K562 (cell line): ENCODE measurements around the gene ZNF451. TPM values are rescaled to one million over a fixed set of nuclear protein-coding genes. Genes with fewer than 3 reads are reported as not detected.

Experiments used
- ATAC-seq: fragments of 200-7000 bp; cut with Tn5 transposase; 3 replicates; pipeline ENCODE4 v1.9.1; 2020; ENCODE audit warnings: moderate library complexity
- BruUV-seq: library from RNA; stranded (reverse); fragments of 400-500 nt; replicated peaks from 2 replicates; lab custom pipeline; 2021; lab: Mats Ljungman, UMichigan
- CTCF ChIA-PET: fragments of 300-600 bp; formaldehyde crosslinking; extraction: SDS; loops from one replicate; lab custom pipeline; 2021; ENCODE audit warnings: low intra/inter-chr PET ratio; lab: Yijun Ruan, JAX
- POLR2A ChIA-PET: fragments of 300-600, 350-650 bp; sonication (Branson Sonifier 250); formaldehyde crosslinking; extraction: SDS; loops from one replicate; lab custom pipeline; 2021; ENCODE audit warnings: antibody characterized with exemption, inconsistent platforms; lab: Yijun Ruan, JAX
- DNase-seq, 4 experiments: peaks; one replicate each; pipeline versions ENCODE4 v3.0.0 to v3.0.0-alpha.2; 2011 to 2018; ENCODE audit warnings: low spot score in 3 of 4, mixed read lengths in 3 of 4; ENCODE audit errors: extremely low read depth in 1 of 4
- FAIRE-seq: peaks from 2 replicates; lab custom pipeline; 2011; peaks lifted over from hg19 to GRCh38; lab: Jason Lieb, UNC
- H2AFZ ChIP-seq: 2 replicates; pipeline ENCODE4 v1.6.0; 2011; ENCODE audit warnings: low read depth, low read length, control low read depth, inconsistent platforms
- H3K27ac ChIP-seq: fragments of 200-600 bp; 3 replicates; pipeline ENCODE4 v1.8.0; 2011; ENCODE audit warnings: low read depth, mild to moderate bottlenecking, control low read depth, inconsistent platforms, low read length, moderate library complexity, mixed read lengths; ENCODE audit errors: extremely low read depth
- H3K27me3 ChIP-seq, 2 experiments: fragments of 300-600 bp in 1 of 2; 2 replicates in 1 of 2; 3 replicates in 1 of 2; pipeline versions ENCODE4 v1.6.0 to v1.8.0; 2011; ENCODE audit warnings: inconsistent platforms in 2 of 2, low read length in 2 of 2, mild to moderate bottlenecking in 1 of 2, mixed read lengths in 1 of 2, moderate library complexity in 1 of 2; ENCODE audit not compliant: control insufficient read depth in 2 of 2, insufficient read depth in 2 of 2
- H3K36me3 ChIP-seq: fragments of 300-600 bp; 3 replicates; pipeline ENCODE4 v1.8.0; 2011; ENCODE audit warnings: mild to moderate bottlenecking, low read length, inconsistent platforms; ENCODE audit not compliant: control insufficient read depth, insufficient read depth
- H3K4me1 ChIP-seq, 2 experiments: fragments of 200-600 bp in 1 of 2; replicated peaks in 1 of 2; 2 replicates in 1 of 2; 3 replicates in 1 of 2; pipeline versions ENCODE4 v1.5.1 to v1.8.0; 2011; ENCODE audit warnings: inconsistent platforms in 2 of 2, low read length in 2 of 2, mild to moderate bottlenecking in 1 of 2, mixed read lengths in 1 of 2, moderate library complexity in 1 of 2; ENCODE audit not compliant: control insufficient read depth in 2 of 2, insufficient read depth in 2 of 2
- H3K4me2 ChIP-seq: 2 replicates; pipeline ENCODE4 v1.6.1; 2011; ENCODE audit warnings: low read length, control low read depth, inconsistent platforms, mixed read lengths; ENCODE audit not compliant: insufficient read depth
- H3K4me3 ChIP-seq: fragments of 200-600 bp; sonication (generic), shearing (Covaris generic); 2 replicates; pipeline ENCODE4 v1.5.1; 2016; ENCODE audit warnings: control low read depth, inconsistent platforms
- H3K79me2 ChIP-seq: fragments of 200-600 bp; 3 replicates; pipeline ENCODE4 v1.8.0; 2011; ENCODE audit warnings: low read length, inconsistent platforms; ENCODE audit not compliant: control insufficient read depth, insufficient read depth
- H3K9ac ChIP-seq, 2 experiments: 2 replicates each; pipeline versions ENCODE4 v1.6.0 to v1.6.1; 2011; ENCODE audit warnings: low read depth in 2 of 2, low read length in 2 of 2, control low read depth in 1 of 2, inconsistent platforms in 1 of 2, mild to moderate bottlenecking in 1 of 2, mixed read lengths in 1 of 2; ENCODE audit not compliant: insufficient read depth in 1 of 2
- H3K9me1 ChIP-seq: one replicate; pipeline ENCODE4 v1.6.0; 2011; ENCODE audit warnings: inconsistent platforms, mild to moderate bottlenecking, low read length, moderate library complexity; ENCODE audit not compliant: control insufficient read depth, insufficient read depth
- H3K9me3 ChIP-seq: replicated peaks from 2 replicates; pipeline ENCODE4 v1.5.1; 2011; ENCODE audit warnings: low read depth, low read length, inconsistent platforms; ENCODE audit not compliant: control insufficient read depth, insufficient read depth
- H4K20me1 ChIP-seq: replicated peaks from 2 replicates; pipeline ENCODE4 v1.6.1; 2011; ENCODE audit warnings: low read length, inconsistent platforms, mixed read lengths; ENCODE audit not compliant: control insufficient read depth, insufficient read depth
- BRCA1 ChIP-seq, 2 experiments: fragments of 450-650 bp in 1 of 2; sonication (generic) in 1 of 2; formaldehyde crosslinking in 1 of 2; IDR thresholded peaks; 2 replicates each; pipeline versions ENCODE4 v1.5.0 to v1.6.1; 2017 to 2020; ENCODE audit warnings: mild to moderate bottlenecking in 1 of 2, missing genetic modification reagents in 1 of 2
- CTBP1 ChIP-seq: fragments of 450-650 bp; IDR thresholded peaks from 2 replicates; pipeline ENCODE4 v1.6.1; 2016; ENCODE audit warnings: borderline replicate concordance
- EP300 ChIP-seq: IDR thresholded peaks from 2 replicates; pipeline ENCODE4 v1.6.1; 2012; ENCODE audit warnings: low read length, improper control_type of control experiment
- KLF10 ChIP-seq: fragments of 250-450 bp; sonication (Bioruptor Pico); IDR thresholded peaks from 2 replicates; pipeline ENCODE4 v1.6.1; 2021; ENCODE audit warnings: matching md5 sums
- NUFIP1 ChIP-seq: fragments of 450-650 bp; IDR thresholded peaks from 2 replicates; pipeline ENCODE4 v1.6.1; 2018; ENCODE audit not compliant: partially characterized antibody
- PCBP1 ChIP-seq: fragments of 200-400 bp; formaldehyde crosslinking; IDR thresholded peaks from 2 replicates; pipeline ENCODE4 v1.6.1; 2018; ENCODE audit warnings: mild to moderate bottlenecking, low read depth, low read length; ENCODE audit not compliant: poor library complexity, severe bottlenecking
- PCBP2 ChIP-seq: fragments of 200-400 bp; formaldehyde crosslinking; IDR thresholded peaks from 2 replicates; pipeline ENCODE4 v1.6.1; 2018; ENCODE audit warnings: low read length, low read depth, mild to moderate bottlenecking, moderate library complexity; ENCODE audit not compliant: poor library complexity, severe bottlenecking
- RBM39 ChIP-seq: fragments of 200-400 bp; formaldehyde crosslinking; optimal IDR thresholded peaks from 2 replicates; pipeline ENCODE3; 2018; ENCODE audit warnings: low read depth, low read length
- RHOXF2B ChIP-seq: fragments of 250-450 bp; sonication (Bioruptor Pico); conservative IDR thresholded peaks from 2 replicates; pipeline ENCODE4 v1.5.1; 2021
- SIRT6 ChIP-seq: IDR thresholded peaks from one replicate; pipeline ENCODE4 v1.6.1; 2012; ENCODE audit warnings: low read depth, mild to moderate bottlenecking, control low read depth, inconsistent platforms, low read length, moderate library complexity
- SP2 ChIP-seq: IDR thresholded peaks from 2 replicates; pipeline ENCODE4 v1.6.1; 2011; ENCODE audit warnings: mild to moderate bottlenecking, low read depth, low read length, moderate library complexity; ENCODE audit not compliant: poor library complexity, severe bottlenecking; ENCODE audit errors: extremely low read depth
- ZNF121 ChIP-seq: sonication (generic); formaldehyde crosslinking; conservative IDR thresholded peaks from 2 replicates; pipeline ENCODE4 v1.8.0; 2022; ENCODE audit warnings: missing genetic modification reagents
- ZNF316 ChIP-seq: fragments of 450-650 bp; IDR thresholded peaks from 2 replicates; pipeline ENCODE4 v1.6.1; 2016
- ZNF384 ChIP-seq: IDR thresholded peaks from 2 replicates; pipeline ENCODE4 v1.6.1; 2012; ENCODE audit warnings: low read depth, low read length, improper control_type of control experiment
- WGBS: fragments of 100-300 bp; shearing (Covaris generic); methylation state at CpG from one replicate; pipeline ENCODE4 v1.1.6; 2016; ENCODE audit warnings: low coverage, mixed read lengths; ENCODE audit not compliant: insufficient coverage; ENCODE audit errors: missing lambda C conversion rate; 5-methylcytosine and 5-hydroxymethylcytosine counted together
- in situ Hi-C: fragments of 300-500 bp; cut with MboI; formaldehyde crosslinking; loops from 4 replicates; pipeline ENCODE4 v1.15.0; 2018; ENCODE audit warnings: inconsistent platforms, mixed read lengths
- intact Hi-C: fragments of 100-400 bp; cut with micrococcal nuclease; formaldehyde crosslinking; loops from 2 replicates; pipeline ENCODE4 v1.14.2; 2022
- polyA plus RNA-seq, 8 experiments: library from polyadenylated mRNA; depleted of rRNA in 4 of 8; stranded (reverse) in 5 of 8; unstranded in 3 of 8; fragments of >200 nt; fragmentation: Nextera tagmentation in 2 of 8; fragmentation: Illumina TruSeq in 1 of 8; extraction: Ambion mirVana in 2 of 8; extraction: Trizol in 1 of 8; gene quantifications; 2 replicates each; pipeline versions ENCODE4 v1.2.1 to v1.2.3, GENCODE V29; 2011 to 2014; ENCODE audit warnings: inconsistent platforms in 1 of 8, missing spikeins in 1 of 8
- total RNA-seq, 7 experiments: library from RNA; depleted of rRNA in 6 of 7; stranded (reverse); fragments of >200 nt in 6 of 7; fragmentation: Illumina TruSeq in 2 of 7; extraction: Trizol in 2 of 7; gene quantifications; 2 replicates each; pipeline versions ENCODE4 v1.2.1 to v1.2.3, GENCODE V29; 2011 to 2021; ENCODE audit warnings: low replicate concordance in 1 of 7
- TF ChIP-seq, protein P1 (sequence below), 2 experiments: IDR thresholded peaks; 2 replicates each; pipeline ENCODE4 v1.6.1; 2012; ENCODE audit warnings: improper control_type of control experiment in 2 of 2, low read depth in 2 of 2, low read length in 2 of 2, borderline replicate concordance in 1 of 2
- TF ChIP-seq, protein P2 (sequence below), 3 experiments: fragments of 200-800 bp in 1 of 3; sonication (Bioruptor generic) in 1 of 3; sonication (generic) in 1 of 3; formaldehyde crosslinking in 1 of 3; IDR thresholded peaks; 2 replicates each; pipeline versions ENCODE4 v1.6.1 to v1.8.0; 2016 to 2022; ENCODE audit warnings: mild to moderate bottlenecking in 2 of 3, missing compliant biosample characterization in 2 of 3, missing genetic modification characterization in 2 of 3, missing genetic modification reagents in 1 of 3
- TF ChIP-seq, protein P3 (sequence below): fragments of 450-650 bp; IDR thresholded peaks from one replicate; pipeline ENCODE4 v1.6.1; 2018; ENCODE audit warnings: mild to moderate bottlenecking, moderate library complexity; ENCODE audit not compliant: partially characterized antibody

ZNF451 gene
- total and polyA plus RNA-seq, 9 of the 15 experiments (the other 6 are each of a cell fraction or from before 2014, with no cell fraction given) = 16.1 to 74.3 (median 38.3) TPM

DNA sequence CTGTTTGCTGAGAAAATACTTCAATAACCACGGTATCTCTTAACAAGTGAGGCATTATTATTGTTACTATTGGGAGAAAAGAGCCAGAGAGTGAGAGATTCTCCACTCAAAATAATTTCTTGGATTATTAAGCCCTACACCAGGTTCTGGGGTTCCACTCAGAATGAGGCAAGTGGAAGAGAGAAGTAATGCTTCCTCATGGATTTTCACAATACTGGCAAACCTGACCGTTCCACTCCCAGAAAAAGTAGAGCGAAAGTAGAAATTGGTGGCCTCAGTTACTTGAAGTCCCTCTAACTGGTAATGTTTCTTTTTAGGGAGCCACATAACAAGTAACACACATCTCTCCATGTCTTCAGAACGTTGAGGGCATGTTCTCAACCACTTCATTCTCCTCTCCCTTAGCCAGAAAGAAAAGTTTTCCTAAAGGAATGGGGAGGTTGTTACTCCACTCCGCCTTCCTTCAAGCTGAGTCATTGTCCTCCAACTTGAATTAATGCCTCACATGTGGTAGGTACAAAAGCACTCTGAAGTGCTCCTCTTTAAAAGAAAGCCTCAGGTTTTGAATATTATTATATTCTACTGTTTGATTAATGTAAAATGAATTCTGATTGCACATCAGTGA lies 84.0 kb downstream of the ZNF451 start:
- Histone ChIP-seq H3K27ac (peak overlapping the region; percentile 98), H3K4me2 (peak overlapping the region; percentile 95), H3K27me3 (no peaks in the 10 kb centered on the region), H3K4me3 (peak overlapping the region; percentile 91), H3K4me1 (peaks cover 7 to 19% of the 10 kb centered on the region in 2 experiments; a peak in 3 of 5 replicates), H2AFZ (peak overlapping the region; percentile 67), H3K9me3 (no peaks in the 10 kb centered on the region), H3K36me3 (peaks cover 60% of the 10 kb centered on the region), H3K79me2 (peaks cover 74% of the 10 kb centered on the region), H4K20me1 (0 out of 2 replicates have a peak, but pooled peaks cover under 1% of the 10 kb centered on the region), H3K9ac (peak overlapping the region; percentile 72 to 96), H3K9me1 (no peaks in the 10 kb centered on the region)
- ATAC-seq = peak; percentile 34
- peak; percentile 80 for FAIRE-seq
- DNase-seq = peak in 2 of 4 experiments; percentile 37 to 75
- POLR2A ChIA-PET = interaction anchor here (0.6 to 1.0 kb wide), 4 partner anchors 9 to 143 kb away, joined by 3 to 4 read pairs (median 3); partner anchors contain the start of genes PRIM2 and ZNF451
- intact Hi-C loops = loop anchor here (2.0 to 5.0 kb wide), 6 partner anchors 47 to 272 kb away; partner anchors contain the start of genes BEND6, KIAA1586 and ZNF451
- TSS peak; percentile 62 for BruUV-seq
- CTCF ChIA-PET = no interaction called here
- WGBS = 3% methylated on average over 5 of the region's 5 CpGs
- in situ Hi-C loops = no loop called here
- TF ChIP-seq, protein P1, sequence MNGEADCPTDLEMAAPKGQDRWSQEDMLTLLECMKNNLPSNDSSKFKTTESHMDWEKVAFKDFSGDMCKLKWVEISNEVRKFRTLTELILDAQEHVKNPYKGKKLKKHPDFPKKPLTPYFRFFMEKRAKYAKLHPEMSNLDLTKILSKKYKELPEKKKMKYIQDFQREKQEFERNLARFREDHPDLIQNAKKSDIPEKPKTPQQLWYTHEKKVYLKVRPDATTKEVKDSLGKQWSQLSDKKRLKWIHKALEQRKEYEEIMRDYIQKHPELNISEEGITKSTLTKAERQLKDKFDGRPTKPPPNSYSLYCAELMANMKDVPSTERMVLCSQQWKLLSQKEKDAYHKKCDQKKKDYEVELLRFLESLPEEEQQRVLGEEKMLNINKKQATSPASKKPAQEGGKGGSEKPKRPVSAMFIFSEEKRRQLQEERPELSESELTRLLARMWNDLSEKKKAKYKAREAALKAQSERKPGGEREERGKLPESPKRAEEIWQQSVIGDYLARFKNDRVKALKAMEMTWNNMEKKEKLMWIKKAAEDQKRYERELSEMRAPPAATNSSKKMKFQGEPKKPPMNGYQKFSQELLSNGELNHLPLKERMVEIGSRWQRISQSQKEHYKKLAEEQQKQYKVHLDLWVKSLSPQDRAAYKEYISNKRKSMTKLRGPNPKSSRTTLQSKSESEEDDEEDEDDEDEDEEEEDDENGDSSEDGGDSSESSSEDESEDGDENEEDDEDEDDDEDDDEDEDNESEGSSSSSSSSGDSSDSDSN (IDR thresholded peaks at IDR 0.05; ENCODE audit: borderline replicate concordance in 1 of 2, low read depth in 2 of 2, low read length in 2 of 2) = 0 out of 4 replicates have a peak, but pooled peaks of 1 of the 2 experiments have one; percentile 29
- TF ChIP-seq NUFIP1 (no peak), ZNF316 (peak; percentile 89), RHOXF2B (CRISPR knock-in tag) (no peak), SP2 (no peak), PCBP1 (no peak), ZNF384 (no peak), ZNF121 (no peak), KLF10 (CRISPR knock-in tag) (no peak), EP300 (0 out of 2 replicates have a peak, but pooled peaks have one; percentile 25), SIRT6 (no peak), BRCA1 (IDR thresholded peaks at IDR 0.05) (no peak), BRCA1 (CRISPR knock-in tag; IDR thresholded peaks at IDR 0.05) (no peak), RBM39 (no peak), PCBP2 (no peak), CTBP1 (no peak)
- TF ChIP-seq, protein P2, sequence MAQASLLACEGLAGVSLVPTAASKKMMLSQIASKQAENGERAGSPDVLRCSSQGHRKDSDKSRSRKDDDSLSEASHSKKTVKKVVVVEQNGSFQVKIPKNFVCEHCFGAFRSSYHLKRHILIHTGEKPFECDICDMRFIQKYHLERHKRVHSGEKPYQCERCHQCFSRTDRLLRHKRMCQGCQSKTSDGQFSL (CRISPR knock-in tag; IDR thresholded peaks at IDR 0.05) = no peak
- TF ChIP-seq, protein P2 (tag; IDR thresholded peaks at IDR 0.05) = no peak
- TF ChIP-seq, protein P3, sequence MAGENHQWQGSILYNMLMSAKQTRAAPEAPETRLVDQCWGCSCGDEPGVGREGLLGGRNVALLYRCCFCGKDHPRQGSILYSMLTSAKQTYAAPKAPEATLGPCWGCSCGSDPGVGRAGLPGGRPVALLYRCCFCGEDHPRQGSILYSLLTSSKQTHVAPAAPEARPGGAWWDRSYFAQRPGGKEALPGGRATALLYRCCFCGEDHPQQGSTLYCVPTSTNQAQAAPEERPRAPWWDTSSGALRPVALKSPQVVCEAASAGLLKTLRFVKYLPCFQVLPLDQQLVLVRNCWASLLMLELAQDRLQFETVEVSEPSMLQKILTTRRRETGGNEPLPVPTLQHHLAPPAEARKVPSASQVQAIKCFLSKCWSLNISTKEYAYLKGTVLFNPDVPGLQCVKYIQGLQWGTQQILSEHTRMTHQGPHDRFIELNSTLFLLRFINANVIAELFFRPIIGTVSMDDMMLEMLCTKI = no peak
